Bronchial epithelial cell (primary cell): ENCODE data around the gene FGF7. TPM values are rescaled to one million over a fixed set of nuclear protein-coding genes. Genes with fewer than 3 reads are reported as not detected.
"Not testable (repeated sequence)": the region's sequence is repeated elsewhere in the genome, so short reads cannot be mapped to it uniquely, and the experiment has no call there.

Experiments
- DNase-seq: peaks from one replicate; pipeline ENCODE4 v3.0.0-alpha.2; 2010; ENCODE audit warnings: low read depth
- FAIRE-seq: peaks from 2 replicates; lab custom pipeline; 2011; peaks lifted over from hg19 to GRCh38; lab: Jason Lieb, UNC
- H3K27me3 ChIP-seq: 2 replicates; pipeline ENCODE4 v1.5.1; 2011; ENCODE audit warnings: low read length; ENCODE audit not compliant: control insufficient read depth, insufficient read depth
- H3K36me3 ChIP-seq: 2 replicates; pipeline ENCODE4 v1.5.1; 2011; ENCODE audit warnings: low read length; ENCODE audit not compliant: control insufficient read depth, insufficient read depth
- H3K4me3 ChIP-seq: 2 replicates; pipeline ENCODE4 v1.5.1; 2011; ENCODE audit warnings: mild to moderate bottlenecking, low read depth, low read length, control low read depth
- CTCF ChIP-seq: IDR thresholded peaks from 2 replicates; pipeline ENCODE4 v1.5.1; 2011; ENCODE audit warnings: mild to moderate bottlenecking, moderate library complexity, low read length, control low read depth, inconsistent platforms; ENCODE audit not compliant: insufficient read depth, severe bottlenecking
- total RNA-seq: library from RNA; depleted of rRNA; stranded (reverse); fragments of >200 nt; gene quantifications from 2 replicates; pipeline ENCODE4 v1.2.1, GENCODE V29; 2014

The FGF7 gene
- total RNA-seq, 1 donor from 2014 or later = 4.7 TPM

GRCh38 chr15:49506341-49506740, 83.3 kb downstream of the FGF7 start:
- no peak overlapping the region for H3K4me3 ChIP-seq
- no peak for FAIRE-seq
- H3K36me3 ChIP-seq = no peaks in the 10 kb centered on the region
- peak; percentile 85 for DNase-seq
- no peak for TF ChIP-seq CTCF
- H3K27me3 ChIP-seq = no peaks in the 10 kb centered on the region

GRCh38 chr15:49507261-49507660, 84.2 kb downstream of the FGF7 start:
- no peak for TF ChIP-seq CTCF
- Histone ChIP-seq H3K27me3 (no peaks in the 10 kb centered on the region), H3K36me3 (no peaks in the 10 kb centered on the region), H3K4me3 (no peak overlapping the region)
- FAIRE-seq = no peak
- peak; percentile 80 for DNase-seq

- H3K36me3 ChIP-seq, DNase-seq, H3K27me3 ChIP-seq, FAIRE-seq, H3K4me3 ChIP-seq: not testable (repeated sequence)
These were observed 89.7 kb downstream of the FGF7 start for GRCh38 chr15:49512739-49513138.

GRCh38 chr15:49521802-49522201, 98.8 kb downstream of the FGF7 start:
- H3K27me3 ChIP-seq = no peaks in the 10 kb centered on the region
- no peaks in the 10 kb centered on the region for H3K36me3 ChIP-seq
- peak; percentile 26 for TF ChIP-seq CTCF
- DNase-seq (peak; percentile 41), FAIRE-seq (no peak)
- H3K4me3 ChIP-seq = no peak overlapping the region

- Histone ChIP-seq H3K36me3 (no peaks in the 10 kb centered on the region), H3K4me3 (no peak overlapping the region), H3K27me3 (no peaks in the 10 kb centered on the region)
- TF ChIP-seq CTCF = no peak
- DNase-seq = no peak
- no peak for FAIRE-seq
These were observed 105.2 kb downstream of the FGF7 start for GRCh38 chr15:49528289-49528688.

- Histone ChIP-seq H3K36me3 (no peaks in the 10 kb centered on the region), H3K27me3 (no peaks in the 10 kb centered on the region), H3K4me3 (no peak overlapping the region)
- TF ChIP-seq CTCF = no peak
- DNase-seq (peak; percentile 24), FAIRE-seq (no peak)
These were observed 107.0 kb downstream of the FGF7 start for GRCh38 chr15:49530092-49530491.

Other genes starting within 250 kb of the FGF7 start
- 2.1 and 2.7 TPM in 2 replicates for gene FAM227B, start 197.6 kb downstream of the FGF7 start, total RNA-seq
- 7.9 and 10.2 TPM in 2 replicates for gene DTWD1, start 197.8 kb downstream of the FGF7 start, total RNA-seq